LNCaP clone FGC (cell line): Measurements from ENCODE around the gene ZNF32.

Experiments
- DNase-seq: peaks from one replicate; pipeline ENCODE4 v3.0.0-alpha.2; 2011; ENCODE audit warnings: low read depth
- H3K4me3 ChIP-seq: 2 replicates; pipeline ENCODE4 v1.5.1; 2011; ENCODE audit warnings: mild to moderate bottlenecking, low read depth, low read length, control low read depth
- CTCF ChIP-seq: IDR thresholded peaks from 2 replicates; pipeline ENCODE4 v1.5.1; 2012; ENCODE audit warnings: mild to moderate bottlenecking; ENCODE audit not compliant: control insufficient read depth, insufficient read depth; ENCODE audit errors: extremely low read depth

ZNF32 gene

GRCh38 chr10:43666552-43666951 lies 17.9 kb upstream of the ZNF32 start:
- no peak for DNase-seq
- no peak for TF ChIP-seq CTCF
- H3K4me3 ChIP-seq: no peak overlapping the region

GRCh38 chr10:43665054-43665453 lies 16.4 kb upstream of the ZNF32 start:
- H3K4me3 ChIP-seq: no peak overlapping the region
- TF ChIP-seq CTCF: no peak
- no peak for DNase-seq

- DNase-seq: no peak
- TF ChIP-seq CTCF: no peak
- no peak overlapping the region for H3K4me3 ChIP-seq
Observed at GRCh38 chr10:43658227-43658626, 9.5 kb upstream of the ZNF32 start.

- DNase-seq: no peak
- no peak overlapping the region for H3K4me3 ChIP-seq
- no peak for TF ChIP-seq CTCF
Observed at GRCh38 chr10:43655311-43655710, 6.6 kb upstream of the ZNF32 start.

- no peak for DNase-seq
- TF ChIP-seq CTCF: no peak
- H3K4me3 ChIP-seq: no peak overlapping the region
Observed at GRCh38 chr10:43653746-43654145, 5.1 kb upstream of the ZNF32 start.

GRCh38 chr10:43649185-43649523 lies 473 bp upstream of the ZNF32 start:
- DNase-seq: no peak
- H3K4me3 ChIP-seq: peak overlapping the region; percentile 61
- no peak for TF ChIP-seq CTCF

- no peak for TF ChIP-seq CTCF
- no peak for DNase-seq
- peak overlapping the region; percentile 61 for H3K4me3 ChIP-seq
Observed at GRCh38 chr10:43648095-43648397, 635 bp downstream of the ZNF32 start.
